ENCODE data around the gene MYO10.
A peak's percentile ranks its signal among the peaks of the same experiment; 100 is the strongest.
"Not testable (repeated sequence)": the region's sequence is repeated elsewhere in the genome, so short reads cannot be mapped to it uniquely, and the experiment has no call there.

The MYO10 gene

GRCh38 chr5:16888694-16889124 lies 47.4 kb downstream of the MYO10 start:
- no peak for FAIRE-seq
- DNase-seq (ENCODE audit: low spot score), result peak; percentile 62

GRCh38 chr5:16886793-16887345 lies 49.2 kb downstream of the MYO10 start:
- no peak for FAIRE-seq
- no peak for DNase-seq (ENCODE audit: low spot score)

GRCh38 chr5:16886366-16886736 lies 49.7 kb downstream of the MYO10 start:
- FAIRE-seq (no peak), DNase-seq (ENCODE audit: low spot score) (no peak)

GRCh38 chr5:16885635-16886365 lies 50.3 kb downstream of the MYO10 start:
- no peak for FAIRE-seq

GRCh38 chr5:16884595-16884994 lies 51.5 kb downstream of the MYO10 start:
- no peak for FAIRE-seq
- DNase-seq (ENCODE audit: low spot score), result no peak

More at GRCh38 chr5:16885635-16886365, 50.3 kb downstream of the MYO10 start:
- DNase-seq (ENCODE audit: low spot score), result no peak

- DNase-seq (ENCODE audit: low spot score), result no peak
- no peak for FAIRE-seq
These were observed 52.3 kb downstream of the MYO10 start for GRCh38 chr5:16883806-16884205.

DNA sequence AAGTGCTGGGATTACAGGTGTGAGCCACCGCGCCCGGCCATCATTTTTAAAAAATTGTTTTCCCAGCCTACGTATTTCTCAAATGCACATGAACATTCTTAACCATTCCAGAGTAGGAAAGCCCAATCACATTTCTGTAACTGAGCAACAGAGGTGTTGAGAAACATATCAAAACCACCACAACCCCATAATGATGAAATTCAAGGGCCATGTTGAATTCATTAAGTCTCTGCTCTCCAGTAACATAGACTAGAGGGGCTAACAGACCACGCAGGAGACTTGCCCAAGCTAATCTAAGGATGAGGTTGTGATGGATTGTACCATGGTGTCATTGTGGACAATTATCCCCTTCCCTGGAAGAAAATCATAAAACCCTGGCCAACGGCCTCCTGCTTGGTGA lies 52.9 kb downstream of the MYO10 start:
- no peak for FAIRE-seq
- no peak for DNase-seq (ENCODE audit: low spot score)

DNA sequence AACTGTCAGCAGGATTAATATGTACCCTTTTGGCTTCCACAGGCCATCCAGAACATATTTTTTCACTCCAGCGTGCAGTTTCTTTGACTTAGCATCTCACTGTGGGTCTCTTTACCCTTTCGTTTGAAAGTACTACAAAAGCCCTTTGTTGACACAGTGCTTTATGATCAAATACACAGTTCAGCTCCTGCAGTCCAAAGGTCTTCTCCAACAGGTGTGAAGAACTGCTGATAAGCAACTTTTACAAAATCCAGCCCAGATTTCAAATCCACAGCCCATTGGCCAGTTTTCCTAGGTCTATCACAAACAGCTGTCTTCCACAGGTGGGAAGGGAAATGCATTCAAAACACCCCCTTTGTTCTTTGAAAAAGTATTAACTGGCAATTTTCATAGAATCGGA lies 54.8 kb downstream of the MYO10 start:
- FAIRE-seq (no peak), DNase-seq (ENCODE audit: low spot score) (no peak)

DNA sequence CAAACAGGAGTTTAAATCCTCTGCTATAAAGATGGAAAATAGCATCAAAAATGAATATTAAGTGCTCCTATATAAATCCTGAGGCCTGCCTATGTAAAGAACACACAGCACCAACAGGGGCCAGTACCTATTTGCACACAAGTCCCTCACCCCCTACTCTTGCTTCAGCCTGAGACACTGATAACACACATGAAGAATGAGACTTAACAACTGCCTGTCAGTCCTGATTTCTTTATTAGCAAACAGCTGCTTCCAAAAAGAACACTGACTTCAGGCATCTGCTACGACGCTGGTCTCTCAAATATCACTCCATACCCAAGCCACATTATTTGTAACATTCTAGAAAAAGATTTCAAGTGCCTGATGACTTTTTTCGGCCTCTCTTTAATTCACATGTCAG lies 55.5 kb downstream of the MYO10 start:
- FAIRE-seq (no peak), DNase-seq (ENCODE audit: low spot score) (no peak)

- no peak for DNase-seq (ENCODE audit: low spot score)
- no peak for FAIRE-seq
These were observed 56.4 kb downstream of the MYO10 start for GRCh38 chr5:16879650-16880049.

DNA sequence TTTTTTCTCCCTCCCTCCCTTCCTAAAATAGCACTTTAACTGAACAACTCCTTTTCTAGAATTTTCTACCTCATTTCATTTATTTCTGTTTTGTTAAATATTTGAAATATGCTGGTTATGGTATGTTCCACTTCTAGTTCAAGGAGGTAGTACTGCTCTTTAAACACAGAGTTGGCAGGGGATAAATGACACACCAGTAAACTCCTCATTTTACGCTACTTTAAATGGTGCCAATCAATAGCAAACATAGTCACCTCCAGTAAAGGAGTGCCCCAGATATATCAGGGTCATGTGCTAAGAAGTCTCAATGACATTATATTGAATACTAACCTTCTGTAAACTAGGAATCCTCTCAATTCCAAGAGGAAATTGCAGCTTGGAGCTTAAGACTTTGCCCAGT lies 56.9 kb downstream of the MYO10 start:
- DNase-seq (ENCODE audit: low spot score), result no peak
- no peak for FAIRE-seq

- DNase-seq (ENCODE audit: low spot score) (no peak), FAIRE-seq (no peak)
These were observed 58.7 kb downstream of the MYO10 start for GRCh38 chr5:16877267-16877935.

DNA sequence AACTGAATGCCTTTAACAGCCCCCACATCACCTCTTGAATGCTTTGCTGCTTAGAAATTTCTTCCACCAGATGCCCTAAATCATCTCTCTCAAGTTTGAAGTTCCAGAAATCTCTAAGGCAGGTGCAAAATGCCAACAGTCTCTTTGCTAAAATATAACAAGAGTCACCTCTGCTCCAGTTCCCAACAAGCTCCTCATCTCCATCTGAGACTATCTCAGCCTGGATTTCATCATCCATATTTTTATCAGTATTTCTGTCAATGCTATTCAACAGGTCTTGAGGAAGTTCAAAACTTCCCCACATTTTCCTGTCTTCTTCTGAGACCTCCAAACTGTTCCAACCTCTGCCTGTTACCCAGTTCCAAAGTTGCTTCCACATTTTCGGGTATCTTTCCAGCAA lies 61.7 kb downstream of the MYO10 start:
- DNase-seq (ENCODE audit: low spot score); FAIRE-seq: not testable (repeated sequence)

DNA sequence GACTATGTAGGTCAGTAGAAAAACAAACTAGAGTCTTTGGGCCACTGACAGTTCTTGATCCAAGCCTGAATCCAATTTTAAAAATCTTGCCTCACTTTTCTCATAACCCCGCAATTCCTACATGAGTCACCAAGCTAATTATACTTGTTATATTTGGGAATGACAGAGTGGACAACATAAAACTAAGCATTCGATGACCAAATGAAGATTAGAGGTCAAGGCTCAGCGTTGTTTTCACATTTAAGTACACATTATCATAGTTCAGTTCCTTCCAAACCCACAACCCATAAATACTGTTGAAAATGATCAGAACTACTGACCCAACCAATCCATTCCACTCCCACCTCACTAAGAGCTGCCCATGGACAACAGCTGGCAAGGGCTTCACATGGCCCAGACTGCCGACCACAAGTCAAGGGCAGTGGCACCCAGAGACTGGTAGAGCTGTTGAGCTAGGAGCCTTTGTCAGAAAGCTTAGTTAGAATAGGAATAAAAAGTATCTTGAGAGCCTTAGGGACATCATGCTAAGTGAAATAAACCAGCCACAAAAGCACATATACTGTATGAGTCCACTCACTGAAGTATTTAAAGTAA lies 64.2 kb downstream of the MYO10 start:
- FAIRE-seq (no peak), DNase-seq (ENCODE audit: low spot score) (no peak)

- no peak for DNase-seq (ENCODE audit: low spot score)
- peak; percentile 56 for FAIRE-seq
These were observed 65.2 kb downstream of the MYO10 start for GRCh38 chr5:16870878-16871277.

- peak; percentile 40 for FAIRE-seq
- DNase-seq (ENCODE audit: low spot score), result peak; percentile 43
These were observed 66.0 kb downstream of the MYO10 start for GRCh38 chr5:16869821-16870796.

- FAIRE-seq (no peak), DNase-seq (ENCODE audit: low spot score) (no peak)
These were observed 68.5 kb downstream of the MYO10 start for GRCh38 chr5:16867577-16867953.

DNA sequence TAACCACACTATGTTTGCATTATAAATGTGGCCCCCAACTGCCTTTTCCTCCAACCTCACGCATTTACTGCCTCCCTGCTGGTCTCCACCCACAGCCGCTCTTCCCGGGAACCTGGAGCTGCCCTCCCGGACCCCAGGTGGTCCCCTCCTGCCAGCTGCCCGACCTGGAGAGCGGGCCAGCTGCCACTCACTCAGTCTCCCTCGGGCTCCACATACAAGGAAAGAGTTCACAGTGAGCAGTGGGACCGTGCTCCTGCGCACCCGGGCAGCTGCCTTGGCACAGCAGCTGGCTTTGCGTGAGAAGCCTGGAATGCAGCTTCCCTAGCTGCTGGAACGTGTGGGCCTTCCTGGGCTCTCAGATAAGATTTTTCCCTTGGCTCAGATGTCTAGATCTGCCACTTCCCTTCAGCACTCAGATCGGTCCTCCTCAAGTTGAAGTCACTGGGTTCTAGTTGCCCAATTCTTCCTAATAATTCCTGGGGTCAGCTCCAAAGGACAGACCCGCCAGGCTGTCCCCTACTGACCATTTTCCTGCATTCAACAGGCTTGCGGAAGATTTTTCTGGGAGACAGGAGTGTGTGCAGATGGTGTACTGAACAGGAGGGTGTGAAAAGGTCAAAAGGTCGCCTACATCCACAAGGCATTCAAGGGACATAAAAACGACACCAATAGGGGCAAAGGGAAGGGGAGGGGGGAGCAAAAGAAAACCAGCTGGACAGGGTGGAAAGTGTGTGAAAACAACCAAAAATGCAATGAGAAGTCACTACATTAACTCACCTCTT lies 69.1 kb downstream of the MYO10 start:
- DNase-seq (ENCODE audit: low spot score) (no peak), FAIRE-seq (peak; percentile 62)

DNA sequence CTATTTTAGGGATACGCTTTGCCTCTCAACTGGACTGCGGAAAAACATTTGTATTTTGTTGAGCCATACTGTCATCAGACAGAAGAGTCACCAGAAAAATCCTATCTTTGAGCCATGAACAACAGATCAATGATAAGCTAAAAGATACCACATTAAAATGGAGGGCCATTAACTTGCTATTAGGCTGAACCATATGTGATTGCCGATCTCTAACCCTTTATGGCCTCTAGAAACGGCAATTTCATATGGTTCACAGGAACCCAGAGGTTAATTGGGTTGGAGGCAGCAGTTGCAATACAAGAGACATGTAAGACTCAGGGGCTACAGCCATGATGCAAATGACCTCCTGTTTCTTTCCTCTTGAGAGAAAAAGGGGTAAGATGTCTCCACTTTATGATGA lies 69.8 kb downstream of the MYO10 start:
- FAIRE-seq (no peak), DNase-seq (ENCODE audit: low spot score) (no peak)

GRCh38 chr5:16865151-16865550 lies 70.9 kb downstream of the MYO10 start:
- DNase-seq (ENCODE audit: low spot score) (no peak), FAIRE-seq (no peak)

Measured in urothelium cell line (cell line).